HepG2 (cell line): Measurements from ENCODE around the gene TNNI2. TPM values are rescaled to one million over a fixed set of nuclear protein-coding genes. Genes with fewer than 3 reads are reported as not detected.

ENCODE experiments used
- ATAC-seq: fragments of 200-7000 bp; cut with Tn5 transposase; 3 replicates; pipeline ENCODE4 v1.9.1; 2020; ENCODE audit warnings: mild to moderate bottlenecking, moderate library complexity
- BruUV-seq: library from RNA; stranded (reverse); fragments of 400-500 nt; replicated peaks from 2 replicates; lab custom pipeline; 2021; lab: Mats Ljungman, UMichigan
- CTCF ChIA-PET: fragments of 300-600 bp; formaldehyde crosslinking; extraction: SDS; loops from one replicate; lab custom pipeline; 2021; ENCODE audit warnings: low total read pairs, inconsistent platforms, low intra/inter-chr PET ratio; lab: Yijun Ruan, JAX
- POLR2A ChIA-PET: fragments of 350-600 bp; sonication (Branson Sonifier 250); formaldehyde crosslinking; loops from one replicate; lab custom pipeline; 2020; ENCODE audit warnings: antibody characterized with exemption, inconsistent platforms; lab: Yijun Ruan, JAX
- DNase-seq: peaks from one replicate; pipeline ENCODE4 v3.0.0-alpha.2; 2015; ENCODE audit warnings: low spot score
- FAIRE-seq: peaks from 3 replicates; lab custom pipeline; 2011; peaks lifted over from hg19 to GRCh38; lab: Jason Lieb, UNC
- H2AFZ ChIP-seq: one replicate; pipeline ENCODE4 v1.6.1; 2011; ENCODE audit warnings: low read length, inconsistent platforms
- H3K27ac ChIP-seq: fragments of 300-600 bp; 3 replicates; pipeline ENCODE4 v1.8.0; 2011; ENCODE audit warnings: mixed run types, mild to moderate bottlenecking, mixed read lengths, low read length, inconsistent platforms; ENCODE audit not compliant: insufficient read depth; ENCODE audit errors: extremely low read length
- H3K27me3 ChIP-seq, 2 experiments: fragments of 200-600 bp in 1 of 2; 2 replicates in 1 of 2; 3 replicates in 1 of 2; pipeline versions ENCODE4 v1.6.0 to v1.8.0; 2011; ENCODE audit warnings: low read length in 2 of 2, mild to moderate bottlenecking in 2 of 2, moderate library complexity in 2 of 2, inconsistent platforms in 1 of 2; ENCODE audit not compliant: insufficient read depth in 2 of 2, control insufficient read depth in 1 of 2
- H3K36me3 ChIP-seq, 2 experiments: fragments of 200-600 bp in 1 of 2; replicated peaks in 1 of 2; 2 replicates in 1 of 2; 3 replicates in 1 of 2; pipeline versions ENCODE4 v1.5.1 to v1.8.0; 2011; ENCODE audit warnings: low read length in 2 of 2, inconsistent platforms in 1 of 2; ENCODE audit not compliant: insufficient read depth in 2 of 2, control insufficient read depth in 1 of 2
- H3K4me1 ChIP-seq: 2 replicates; pipeline ENCODE4 v1.5.1; 2012; ENCODE audit warnings: low read length, inconsistent platforms; ENCODE audit not compliant: insufficient read depth
- H3K4me2 ChIP-seq: 2 replicates; pipeline ENCODE4 v1.6.0; 2011; ENCODE audit warnings: low read depth, low read length, inconsistent platforms
- H3K4me3 ChIP-seq, 3 experiments: fragments of 200-600 bp in 1 of 3; sonication (generic), shearing (Covaris generic) in 1 of 3; replicated peaks in 1 of 3; 2 replicates each; pipeline ENCODE4 v1.5.1; 2011 to 2016; ENCODE audit warnings: low read length in 3 of 3, inconsistent platforms in 2 of 3, low read depth in 2 of 3, mild to moderate bottlenecking in 2 of 3, control low read depth in 1 of 3, mixed read lengths in 1 of 3; ENCODE audit not compliant: insufficient read depth in 1 of 3
- H3K79me2 ChIP-seq: one replicate; pipeline ENCODE4 v1.6.1; 2011; ENCODE audit warnings: low read length, inconsistent platforms; ENCODE audit not compliant: insufficient read depth
- H3K9ac ChIP-seq: 2 replicates; pipeline ENCODE4 v1.6.0; 2011; ENCODE audit warnings: mild to moderate bottlenecking, low read depth, low read length, inconsistent platforms; ENCODE audit not compliant: insufficient read depth
- H3K9me3 ChIP-seq: 2 replicates; pipeline ENCODE4 v1.5.1; 2012; ENCODE audit warnings: mild to moderate bottlenecking, low read length
- H4K20me1 ChIP-seq: 2 replicates; pipeline ENCODE4 v1.6.0; 2011; ENCODE audit warnings: inconsistent platforms, mild to moderate bottlenecking, low read length, moderate library complexity; ENCODE audit not compliant: insufficient read depth
- FLYWCH1 ChIP-seq: sonication (generic); formaldehyde crosslinking; IDR thresholded peaks from 2 replicates; pipeline ENCODE4 v1.8.1; 2023; ENCODE audit warnings: mild to moderate bottlenecking, missing genetic modification reagents
- MIER3 ChIP-seq: IDR thresholded peaks from 2 replicates; pipeline ENCODE4 v1.6.1; 2016; ENCODE audit warnings: missing compliant biosample characterization, borderline replicate concordance
- PHF5A ChIP-seq: IDR thresholded peaks from one replicate; pipeline ENCODE4 v1.6.1; 2018; ENCODE audit warnings: low read depth, missing genetic modification reagents; ENCODE audit not compliant: unreplicated experiment
- RBAK ChIP-seq: sonication (generic); formaldehyde crosslinking; IDR thresholded peaks from 2 replicates; pipeline ENCODE4 v1.5.1; 2020; ENCODE audit warnings: mild to moderate bottlenecking, missing genetic modification reagents
- SOX13 ChIP-seq, 3 experiments: fragments of 450-650 bp in 1 of 3; sonication (generic) in 1 of 3; formaldehyde crosslinking in 1 of 3; IDR thresholded peaks in 2 of 3; conservative IDR thresholded peaks in 1 of 3; 2 replicates each; pipeline versions ENCODE4 v1.5.0 to v1.6.1; 2016 to 2020; ENCODE audit warnings: antibody characterized with exemption in 1 of 3, mild to moderate bottlenecking in 1 of 3, missing compliant biosample characterization in 1 of 3, missing genetic modification reagents in 1 of 3, moderate library complexity in 1 of 3
- TEF ChIP-seq: sonication (generic); formaldehyde crosslinking; IDR thresholded peaks from 2 replicates; pipeline ENCODE4 v1.5.0; 2020; ENCODE audit warnings: missing genetic modification reagents
- ZBTB34 ChIP-seq: sonication (generic); formaldehyde crosslinking; IDR thresholded peaks from 2 replicates; pipeline ENCODE4 v1.8.0; 2022; ENCODE audit warnings: mild to moderate bottlenecking, missing genetic modification reagents
- ZNF362 ChIP-seq: sonication (generic); formaldehyde crosslinking; IDR thresholded peaks from 2 replicates; pipeline ENCODE4 v1.4.0; 2020; ENCODE audit warnings: missing genetic modification reagents, mild to moderate bottlenecking, borderline replicate concordance
- ZNF784 ChIP-seq: sonication (generic); formaldehyde crosslinking; IDR thresholded peaks from 2 replicates; pipeline ENCODE4 v1.5.1; 2020; ENCODE audit warnings: missing genetic modification reagents, mild to moderate bottlenecking, borderline replicate concordance
- ZNF816 ChIP-seq: sonication (generic); formaldehyde crosslinking; IDR thresholded peaks from 2 replicates; pipeline ENCODE4 v1.8.0; 2022; ENCODE audit warnings: missing genetic modification reagents, mild to moderate bottlenecking, borderline replicate concordance
- WGBS: methylation state at CpG from one replicate; pipeline ENCODE4 v1.1.6; 2017; ENCODE audit warnings: low lambda C conversion rate; 5-methylcytosine and 5-hydroxymethylcytosine counted together
- in situ Hi-C: cut with HindIII; loops from 2 replicates; pipeline ENCODE4 v1.10.0; 2017; ENCODE audit warnings: low pct_unique_long_range_greater_than_20kb; ENCODE audit not compliant: extremely low pct_ligation_motif_present
- intact Hi-C: fragments of 100-400 bp; cut with micrococcal nuclease; formaldehyde crosslinking; loops from one replicate; pipeline ENCODE4 v1.10.0; 2022; ENCODE audit not compliant: unreplicated experiment
- polyA plus RNA-seq, 8 experiments: library from polyadenylated mRNA; depleted of rRNA in 3 of 8; stranded (reverse) in 7 of 8; unstranded in 1 of 8; fragments of >200 nt; fragmentation: Illumina TruSeq in 4 of 8; extraction: Trizol in 4 of 8; gene quantifications; 2 replicates each; pipeline versions ENCODE4 v1.2.1 to v1.2.3, GENCODE V29; 2011 to 2016; ENCODE audit warnings: low read depth in 4 of 8, missing spikeins in 1 of 8, mixed read lengths in 1 of 8; ENCODE audit not compliant: insufficient read depth in 1 of 8
- total RNA-seq, 5 experiments: library from RNA; depleted of rRNA; stranded (reverse); fragments of >200 nt; fragmentation: Illumina TruSeq; extraction: Trizol; gene quantifications; 2 replicates each; pipeline ENCODE4 v1.2.3, GENCODE V29; 2016; ENCODE audit warnings: low read depth in 1 of 5
- TF ChIP-seq, protein P1 (sequence below): sonication (generic); formaldehyde crosslinking; IDR thresholded peaks from 2 replicates; pipeline ENCODE4 v1.5.0; 2020; ENCODE audit warnings: missing genetic modification reagents, mild to moderate bottlenecking, borderline replicate concordance

Gene TNNI2
- total and polyA plus RNA-seq, 2 of the 13 experiments (the other 11 are each of a cell fraction or from before 2014, with no cell fraction given): 7.2 to 12.0 TPM

DNA sequence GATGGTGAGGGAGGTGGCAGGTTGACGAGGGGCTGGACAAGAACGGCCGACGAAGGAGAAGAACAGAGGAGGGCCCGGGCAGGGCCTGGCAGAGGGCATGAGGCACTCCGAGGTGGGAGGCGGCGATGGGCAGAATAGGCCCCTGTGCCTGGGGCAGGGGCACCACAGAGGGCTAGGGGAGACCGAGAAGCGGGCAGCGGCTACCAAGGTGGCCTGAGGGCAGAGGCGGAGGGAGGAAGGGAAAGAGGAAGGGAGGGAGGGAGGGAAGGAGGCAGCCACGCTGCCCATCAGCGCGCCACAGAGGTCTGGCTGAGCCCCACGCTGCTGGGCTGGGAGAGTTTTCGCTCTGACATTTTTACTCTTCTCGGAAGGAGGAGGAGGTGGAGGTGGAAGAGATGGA, 25.4 kb downstream of the TNNI2 start:
- DNase-seq (no peak), FAIRE-seq (no peak), ATAC-seq (no peak)
- no peak for TF ChIP-seq ZNF784 (CRISPR knock-in tag)
- Histone ChIP-seq H3K4me1 (no peaks in the 10 kb centered on the region), H3K9ac (no peak overlapping the region), H3K9me3 (no peaks in the 10 kb centered on the region), H4K20me1 (no peaks in the 10 kb centered on the region), H2AFZ (no peak overlapping the region), H3K79me2 (no peaks in the 10 kb centered on the region), H3K4me3 (no peak overlapping the region), H3K27me3 (peaks cover 20 to 62% of the 10 kb centered on the region in 2 experiments), H3K27ac (no peak overlapping the region), H3K4me2 (no peak overlapping the region), H3K36me3 (no peaks in the 10 kb centered on the region)
- no TSS peak for BruUV-seq
- POLR2A ChIA-PET: no interaction called here
- 34% methylated on average over 18 of the region's 18 CpGs for WGBS
- in situ Hi-C loops (no loop called here), intact Hi-C loops (no loop called here)
- CTCF ChIA-PET: no interaction called here

GRCh38 chr11:1864831-1865665, 26.3 kb downstream of the TNNI2 start:
- H3K9ac ChIP-seq: no peak overlapping the region
- no peaks in the 10 kb centered on the region for H3K36me3 ChIP-seq
- ATAC-seq (no peak), FAIRE-seq (no peak), DNase-seq (no peak)
- no TSS peak for BruUV-seq
- H3K9me3 ChIP-seq: no peaks in the 10 kb centered on the region
- ChIA-PET POLR2A (no interaction called here), CTCF (no interaction called here)
- 57% methylated on average over 19 of the region's 30 CpGs for WGBS
- peaks cover 25 to 70% of the 10 kb centered on the region in 2 experiments for H3K27me3 ChIP-seq
- H3K4me3 ChIP-seq: no peak overlapping the region
- H3K27ac ChIP-seq: no peak overlapping the region
- no peak overlapping the region for H2AFZ ChIP-seq
- no peak overlapping the region for H3K4me2 ChIP-seq
- in situ Hi-C loops (no loop called here), intact Hi-C loops (no loop called here)
- no peaks in the 10 kb centered on the region for H3K79me2 ChIP-seq
- no peaks in the 10 kb centered on the region for H3K4me1 ChIP-seq
- no peaks in the 10 kb centered on the region for H4K20me1 ChIP-seq
- TF ChIP-seq PHF5A (CRISPR knock-in tag): no peak
- TF ChIP-seq RBAK (CRISPR knock-in tag): no peak
- TF ChIP-seq, protein P1, sequence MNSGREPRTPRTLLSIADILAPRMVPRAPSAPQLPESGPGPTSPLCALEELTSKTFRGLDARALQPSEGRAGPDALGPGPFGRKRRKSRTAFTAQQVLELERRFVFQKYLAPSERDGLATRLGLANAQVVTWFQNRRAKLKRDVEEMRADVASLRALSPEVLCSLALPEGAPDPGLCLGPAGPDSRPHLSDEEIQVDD (CRISPR knock-in tag): no peak
- TF ChIP-seq ZNF816: no peak
- TF ChIP-seq TEF: no peak
- no peak for TF ChIP-seq ZNF362
- no peak for TF ChIP-seq FLYWCH1
- no peak for TF ChIP-seq ZBTB34 (CRISPR knock-in tag)
- TF ChIP-seq MIER3: no peak
- TF ChIP-seq SOX13 (IDR thresholded peaks at IDR 0.05): no peak
- no peak for TF ChIP-seq SOX13 (CRISPR knock-in tag; conservative IDR thresholded peaks at IDR 0.05 in 1 of 2, IDR thresholded peaks at IDR 0.05 in 1 of 2)
